OCI-M1 (cell line): ENCODE measurements around the gene CD209.
A peak's percentile ranks its signal among the peaks of the same experiment; 100 is the strongest.

ENCODE experiments used
- DNase-seq: peaks from one replicate; lab custom pipeline; 2025; lab: John Stamatoyannopoulos, UW

Gene CD209

DNA sequence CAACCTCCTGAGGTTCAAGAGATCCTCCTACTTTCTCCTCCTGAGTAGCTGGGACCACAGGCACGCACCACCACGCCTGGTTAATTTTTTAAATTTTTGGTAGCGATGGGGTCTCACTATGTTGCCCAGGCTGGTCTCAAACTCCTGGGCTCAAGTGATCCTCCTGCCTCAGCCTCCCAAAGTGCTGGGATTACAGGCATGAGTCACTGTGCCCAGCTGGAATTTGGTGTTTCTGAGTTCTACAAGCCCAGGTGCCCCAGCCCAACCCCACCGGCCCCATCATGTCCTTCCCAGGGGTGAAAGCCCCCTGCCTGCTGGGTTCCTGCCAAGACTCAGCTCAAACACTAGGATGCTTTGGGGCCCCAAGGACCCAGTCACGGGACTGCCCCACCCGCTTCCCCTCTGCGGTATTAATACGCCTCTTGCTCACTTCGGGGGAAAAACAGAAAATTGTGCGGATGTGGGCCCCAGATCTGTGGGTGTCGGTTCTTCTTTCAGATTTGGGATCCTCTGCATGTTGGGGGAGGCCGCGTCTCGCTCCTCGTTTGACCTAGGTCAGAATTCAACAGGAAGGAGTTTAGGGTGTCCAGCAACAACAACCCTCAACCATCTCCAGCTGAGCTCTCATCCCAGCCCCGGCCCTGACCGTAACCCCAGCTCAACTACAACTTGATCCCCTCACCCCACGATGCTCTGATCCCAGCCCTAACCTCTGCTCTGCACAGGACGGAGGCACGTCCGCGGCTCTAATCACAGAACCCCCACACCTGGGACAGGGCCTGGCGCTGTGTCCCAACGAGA lies 41.7 kb downstream of the CD209 start:
- no peak for DNase-seq

DNA sequence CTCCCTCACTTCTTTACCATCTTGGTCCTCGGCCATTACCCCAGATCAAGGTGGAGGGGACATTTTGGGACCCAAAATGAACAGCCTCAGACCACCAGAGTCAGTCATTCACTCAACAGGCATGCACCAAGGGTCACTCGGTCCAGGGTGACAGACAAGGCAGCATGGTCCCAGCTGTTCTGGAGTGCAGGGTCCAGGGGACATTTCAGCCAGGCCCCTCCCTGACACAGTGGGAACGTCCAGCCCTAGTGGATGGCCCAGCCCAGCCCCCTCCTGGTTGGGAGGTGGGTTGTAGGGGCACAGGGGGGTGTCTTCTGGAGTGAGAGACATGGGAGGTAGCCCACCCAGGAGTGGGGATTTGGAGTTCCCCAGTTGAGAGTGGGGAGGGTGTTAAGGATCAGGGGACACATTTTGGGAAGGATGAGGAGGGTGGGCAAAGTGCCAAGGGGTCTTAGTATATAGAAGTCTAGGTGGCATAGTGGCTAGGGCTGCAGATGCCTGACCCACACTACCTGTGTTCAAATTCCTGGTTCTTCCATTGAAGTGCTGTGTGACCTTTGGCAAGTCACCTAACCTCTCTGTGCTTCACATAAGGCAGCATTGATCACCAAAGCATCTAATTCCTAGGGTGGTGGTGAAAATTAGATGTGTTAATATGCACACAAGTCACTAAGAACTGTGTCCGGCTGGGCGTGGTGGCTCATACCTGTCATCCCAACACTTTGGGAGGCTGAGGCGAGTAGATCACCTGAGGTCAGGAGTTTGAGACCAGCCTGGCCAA lies 42.9 kb downstream of the CD209 start:
- DNase-seq, result no peak

DNA sequence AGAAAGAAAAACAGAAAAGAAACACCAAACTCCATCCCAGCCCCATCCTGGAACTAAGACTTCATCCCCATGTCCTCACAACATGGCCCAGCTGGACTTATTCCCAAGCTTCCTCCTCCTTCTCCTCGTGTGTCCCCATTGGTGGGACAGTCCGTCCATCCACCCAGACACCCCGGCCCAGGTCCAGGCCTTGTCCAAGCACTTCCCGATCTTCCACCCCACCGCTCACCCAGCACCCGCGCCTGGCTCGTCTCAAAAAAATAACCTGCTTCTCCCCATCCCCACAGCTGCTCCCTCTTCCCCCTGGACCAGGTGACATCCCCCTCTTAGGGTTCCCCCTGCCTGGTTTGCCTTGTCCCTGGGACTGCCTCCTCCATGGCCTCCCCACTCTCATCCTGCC lies 44.0 kb downstream of the CD209 start:
- no peak for DNase-seq

DNA sequence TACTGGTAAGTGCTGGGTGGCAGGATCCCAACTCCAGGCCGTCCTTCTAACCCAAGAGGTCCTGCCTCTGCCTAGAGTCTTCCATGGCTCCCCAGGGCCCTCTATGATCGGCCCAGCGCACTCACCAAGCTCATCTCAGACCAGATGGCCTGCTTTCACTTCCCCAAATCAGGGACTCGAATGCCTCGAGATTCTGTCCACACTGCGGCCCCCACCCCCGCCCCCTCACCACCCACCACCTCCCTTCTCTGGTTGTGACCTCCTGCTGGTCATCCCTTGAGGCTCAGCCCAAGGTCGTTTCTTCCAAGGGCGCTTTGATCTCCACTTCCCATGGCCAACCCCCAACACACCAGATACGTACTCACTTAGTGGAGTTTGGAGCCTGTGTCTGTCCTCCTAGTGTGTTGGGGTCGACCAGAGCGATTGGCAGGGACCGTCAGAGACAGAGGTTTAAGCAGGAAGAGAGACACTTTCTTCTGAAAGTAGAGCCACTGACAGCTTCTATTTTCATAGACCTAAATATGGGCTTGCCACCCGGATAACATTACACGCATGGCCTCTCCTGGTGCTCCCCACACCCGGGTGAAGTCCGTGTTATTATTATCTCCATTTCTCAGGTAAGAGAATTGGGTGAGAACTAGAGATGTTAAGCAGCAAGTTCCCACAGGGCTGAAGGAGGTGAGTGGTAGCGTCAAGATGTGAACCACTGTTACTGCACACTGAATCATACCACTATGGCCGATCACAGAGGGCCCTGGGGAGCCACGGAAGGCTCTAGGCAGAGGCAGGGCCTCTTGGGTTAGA lies 45.5 kb downstream of the CD209 start, which contains the start of gene FCER2:
TSS of gene FCER2 (minus strand) at position 478 of the 804 bp plus-strand sequence. CDS start 2,371 bp downstream, outside the sequence.
- no peak for DNase-seq

DNA sequence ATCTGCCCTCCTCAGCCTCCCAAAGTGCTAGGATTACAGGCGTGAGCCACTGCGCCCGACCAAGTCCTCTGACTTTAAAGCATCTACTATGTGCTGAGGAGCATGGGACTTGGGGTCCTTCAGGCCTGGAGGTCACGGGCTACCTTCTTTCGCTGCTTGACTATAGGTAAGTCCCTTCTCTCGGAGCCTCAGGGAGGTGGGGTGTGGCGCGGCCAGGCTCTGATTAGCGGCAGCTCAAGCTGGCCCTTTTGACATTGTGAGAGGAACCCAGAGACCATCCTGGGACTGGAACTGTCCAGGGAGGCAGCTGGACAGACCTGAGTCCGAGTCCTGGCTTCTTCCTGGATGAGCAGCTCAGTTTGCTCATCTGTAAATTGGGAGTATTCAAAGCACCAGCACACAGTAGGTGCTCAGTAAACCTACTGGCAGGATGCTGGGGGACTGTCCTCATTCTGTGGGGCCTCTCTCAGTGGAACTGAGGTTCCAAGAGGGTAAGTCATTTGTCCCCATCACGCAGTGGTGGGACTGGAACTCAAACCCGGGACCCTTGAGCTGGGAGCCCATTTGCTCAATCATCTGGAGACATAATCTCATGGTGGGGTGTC lies 46.2 kb downstream of the CD209 start:
- no peak for DNase-seq

DNA sequence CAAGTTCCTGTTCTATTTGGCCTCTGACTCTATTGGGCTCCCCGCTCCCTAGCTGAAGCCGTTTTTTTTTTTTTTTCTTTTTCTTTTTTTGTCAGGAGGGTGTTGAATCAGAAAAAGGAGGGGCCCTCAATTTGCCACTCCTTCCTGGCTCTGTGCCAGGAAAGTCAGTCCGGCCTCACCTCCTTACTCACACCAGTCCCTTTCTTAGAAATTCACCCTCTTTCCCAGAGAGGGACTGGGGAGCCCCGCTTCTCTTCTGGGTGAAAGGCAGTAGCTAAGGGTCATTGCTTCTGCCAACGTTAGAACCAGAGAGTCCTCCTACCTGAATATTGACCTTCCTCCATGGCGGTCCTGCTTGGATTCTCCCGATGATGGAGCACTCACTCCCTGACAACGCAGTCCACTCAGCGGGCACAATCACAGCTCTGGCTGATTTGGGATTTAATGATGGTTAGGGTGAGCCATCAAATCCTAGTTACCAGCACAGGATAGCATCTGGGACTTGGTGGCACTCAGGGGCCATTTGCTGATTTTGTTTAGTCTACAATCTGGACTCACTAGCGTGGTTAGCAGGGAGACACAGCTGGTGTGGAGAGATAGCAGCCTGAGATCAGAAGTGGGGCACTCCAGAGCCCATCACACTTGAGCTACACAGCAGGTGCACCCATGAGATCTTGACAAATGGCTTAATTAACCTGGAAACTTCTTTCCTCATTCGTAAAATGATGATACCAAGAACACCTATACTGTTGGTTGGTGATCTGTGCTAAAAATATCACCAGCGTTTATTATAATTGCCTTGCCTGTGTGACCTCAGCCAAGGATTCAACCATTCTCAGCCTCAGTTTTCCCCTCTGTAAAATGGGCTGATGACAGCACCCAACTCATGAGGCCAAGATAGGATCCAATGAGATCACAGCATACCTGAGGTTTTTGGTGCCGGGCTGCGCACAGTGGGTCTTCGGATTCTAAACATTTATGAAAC lies 47.6 kb downstream of the CD209 start:
- peak; percentile 72 for DNase-seq

DNA sequence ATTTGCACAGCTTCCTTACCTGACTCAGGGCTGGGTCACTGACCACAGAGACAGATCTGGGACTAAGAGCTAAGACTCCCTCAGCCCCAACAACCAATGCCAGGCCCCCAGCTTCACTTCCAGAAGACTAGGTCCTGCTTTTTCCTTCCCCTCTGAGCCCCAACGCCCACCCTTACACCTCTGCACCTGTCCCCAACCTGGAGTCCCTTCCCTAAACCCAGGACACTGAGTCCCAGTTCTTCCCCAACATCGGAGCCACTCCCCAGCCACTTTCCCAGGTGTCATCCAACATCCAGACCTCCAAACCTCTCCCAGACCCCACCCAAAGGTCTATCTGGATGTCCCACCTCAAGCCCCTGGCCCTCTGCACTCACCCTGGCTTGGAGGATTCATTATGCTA lies 48.3 kb downstream of the CD209 start:
- DNase-seq, result no peak

DNA sequence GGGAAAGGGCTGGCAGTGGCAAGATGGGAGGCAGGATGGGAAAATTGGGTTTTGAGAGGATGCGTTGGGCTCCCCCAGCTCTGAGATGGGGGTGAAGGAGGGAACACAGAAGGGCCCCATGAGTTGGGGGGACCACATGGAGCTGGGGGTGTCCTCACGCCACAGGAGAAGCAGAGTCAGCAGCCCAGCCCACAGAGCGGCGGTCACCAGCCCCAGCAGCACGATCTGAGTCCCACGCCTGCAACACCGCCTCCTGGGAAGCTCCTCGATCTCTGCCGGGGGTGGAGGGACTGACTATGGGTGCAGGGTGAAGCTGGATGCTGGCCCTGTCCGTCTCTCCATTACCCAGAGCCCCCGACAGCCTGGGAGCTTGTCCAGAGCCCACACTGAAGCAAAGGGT lies 48.8 kb downstream of the CD209 start:
- no peak for DNase-seq

DNA sequence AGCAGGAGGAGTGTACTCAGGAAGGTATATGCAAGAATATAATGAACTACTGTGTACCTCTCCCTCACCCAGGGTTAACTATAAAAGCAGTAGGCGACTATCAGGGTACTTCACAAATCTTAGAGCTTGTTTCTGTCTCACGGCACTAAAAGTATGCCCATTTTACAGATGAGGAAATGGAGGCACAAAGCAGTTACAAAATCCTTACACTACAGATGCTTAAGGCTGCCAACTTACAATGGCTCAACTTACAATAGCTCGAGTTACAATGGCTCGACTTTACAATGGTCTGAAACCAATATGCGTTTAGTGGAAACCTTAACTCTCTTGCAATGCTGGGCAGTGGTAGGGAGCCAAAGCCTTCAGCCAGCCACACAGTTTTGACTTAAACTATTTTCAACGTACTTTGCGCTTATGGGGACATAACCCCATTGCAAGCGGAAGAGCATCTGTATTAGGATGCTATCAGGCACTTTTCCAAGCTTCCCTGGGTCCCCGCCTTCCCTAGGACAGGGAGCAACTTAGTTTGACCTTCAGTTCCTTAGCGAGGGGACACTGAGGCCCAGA lies 49.5 kb downstream of the CD209 start:
- DNase-seq, result no peak

DNA sequence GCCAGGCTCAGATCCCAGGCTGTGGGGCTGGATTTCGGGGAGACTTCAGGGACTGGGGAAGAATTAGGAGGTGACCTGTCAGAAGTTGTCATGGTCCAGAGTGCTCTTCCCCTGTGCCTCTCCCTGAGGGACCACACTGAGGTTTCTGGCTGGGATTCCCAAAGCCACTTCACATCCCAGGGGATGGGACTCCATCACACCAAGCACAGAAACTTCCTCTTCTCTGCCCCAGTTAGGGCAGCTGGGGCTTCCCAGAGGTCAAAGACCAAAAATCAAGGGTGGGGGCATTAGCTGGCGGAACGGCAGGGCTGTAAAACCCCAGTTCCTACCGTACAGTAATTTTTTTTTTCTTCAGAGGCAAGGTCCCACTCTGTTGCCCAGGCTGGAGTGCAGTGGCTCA lies 52.8 kb downstream of the CD209 start:
- DNase-seq, result no peak

DNA sequence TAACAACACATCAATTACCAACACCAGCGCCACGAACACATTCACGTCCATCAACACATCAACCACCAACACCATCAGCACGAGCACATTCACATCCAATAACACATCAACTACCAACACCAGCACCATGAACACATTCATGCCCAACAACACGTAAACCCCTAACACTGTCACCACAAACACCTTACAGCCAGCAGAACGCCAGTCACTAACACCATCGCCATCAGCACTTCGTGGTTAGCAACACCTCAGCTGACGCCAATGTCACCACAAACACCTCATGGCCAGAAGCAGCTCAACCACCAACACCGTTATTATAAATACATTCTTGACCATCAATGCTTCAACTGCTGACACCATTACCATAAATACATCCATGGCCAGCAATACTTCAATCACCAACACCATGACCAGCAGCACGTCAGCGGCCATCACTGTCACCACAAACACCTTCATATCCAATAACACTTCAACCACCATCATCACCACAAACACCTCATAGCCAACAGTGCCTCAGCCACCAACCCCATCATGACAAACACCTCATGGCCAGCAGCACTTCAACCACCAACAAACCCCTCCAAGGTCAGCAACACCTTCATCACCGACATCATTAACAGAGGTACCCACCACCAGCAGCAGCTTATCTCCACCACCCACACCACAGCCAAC lies 54.8 kb downstream of the CD209 start:
- DNase-seq, result no peak

DNA sequence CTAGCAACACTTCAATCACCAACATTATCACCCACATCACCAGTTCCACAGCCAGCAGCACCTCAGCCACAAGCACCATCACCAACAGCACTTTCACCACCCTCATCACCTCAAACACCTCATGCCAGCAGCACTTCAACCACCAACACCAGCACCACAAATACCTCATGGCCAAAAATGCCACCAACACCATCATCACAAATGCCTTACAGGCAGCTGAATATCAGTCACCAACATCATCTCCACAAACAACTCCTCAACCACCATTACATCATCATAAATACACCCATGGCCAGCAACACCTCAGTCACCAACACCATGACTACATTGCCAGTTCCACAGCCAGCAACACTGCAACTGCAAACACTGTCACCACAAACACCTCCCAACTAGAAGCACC lies 55.8 kb downstream of the CD209 start:
- no peak for DNase-seq

DNA sequence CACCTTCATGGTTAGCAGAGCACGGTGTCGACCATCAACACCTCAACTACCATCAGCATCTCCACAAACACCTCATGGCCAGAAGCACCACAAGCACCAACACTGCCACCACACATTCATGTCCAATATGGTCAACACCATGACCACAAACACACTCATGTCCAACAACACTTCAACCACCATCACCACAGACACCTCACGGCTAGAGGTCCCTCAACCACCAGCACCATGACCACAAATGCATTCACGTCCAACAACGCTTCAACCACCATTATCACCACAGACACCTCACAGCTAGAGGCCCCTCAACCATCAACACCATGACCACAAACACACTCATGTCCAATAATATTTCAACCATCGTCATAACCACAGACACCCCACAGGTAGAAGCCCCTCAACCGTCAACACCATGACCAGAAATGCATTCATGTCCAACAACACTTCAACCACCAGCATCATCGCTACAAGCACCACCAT lies 56.5 kb downstream of the CD209 start:
- no peak for DNase-seq
